Nephron progenitor cell (in vitro differentiated cells): ENCODE measurements around the gene TGM6.

Experiments
- DNase-seq: peaks from one replicate; pipeline ENCODE4 v3.0.0; 2021
- H3K27ac Mint-ChIP-seq: 2 replicates; pipeline ENCODE4 v1.8.0; 2021; ENCODE audit warnings: mild to moderate bottlenecking, moderate library complexity, mixed read lengths
- H3K27me3 Mint-ChIP-seq: 2 replicates; pipeline ENCODE4 v1.8.0; 2021; ENCODE audit warnings: mild to moderate bottlenecking, low read depth, mixed read lengths; ENCODE audit not compliant: poor library complexity
- H3K36me3 Mint-ChIP-seq: 2 replicates; pipeline ENCODE4 v1.8.0; 2021; ENCODE audit warnings: low read depth, mixed read lengths
- H3K4me1 Mint-ChIP-seq: 2 replicates; pipeline ENCODE4 v1.8.0; 2021; ENCODE audit warnings: mixed read lengths
- H3K4me3 Mint-ChIP-seq: 2 replicates; pipeline ENCODE4 v1.8.0; 2021; ENCODE audit warnings: mild to moderate bottlenecking, moderate library complexity, mixed read lengths
- H3K9me3 Mint-ChIP-seq: 2 replicates; pipeline ENCODE4 v1.8.0; 2021; ENCODE audit warnings: mild to moderate bottlenecking, moderate library complexity, mixed read lengths
- TF ChIP-seq, protein P1 (sequence below): fragments of 200-600 bp; sonication (generic); IDR thresholded peaks from 2 replicates; pipeline ENCODE4 v1.5.0; 2021; ENCODE audit warnings: antibody characterized with exemption

The TGM6 gene

DNA sequence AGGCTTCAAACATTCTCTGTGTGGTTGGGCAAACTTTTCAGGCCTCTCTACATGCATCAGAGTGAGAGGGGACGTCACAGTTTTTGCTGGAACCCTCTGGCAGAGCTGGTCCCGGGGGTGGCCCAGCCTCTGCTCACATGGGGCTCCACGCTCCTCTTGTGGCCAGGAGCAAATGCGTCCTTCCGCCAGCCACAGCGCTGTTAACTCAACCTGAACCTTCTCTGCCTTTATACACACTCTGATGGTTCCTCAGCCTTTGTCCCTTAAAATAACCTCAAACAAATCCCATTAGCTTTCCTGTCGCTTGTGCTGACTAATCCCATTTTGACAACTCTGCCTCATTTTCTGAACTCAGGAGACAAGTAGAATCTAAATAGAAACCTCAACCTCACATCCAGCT is 39.4 kb upstream of the TGM6 start:
- H3K4me1 Mint-ChIP-seq: peaks cover 13% of the 10 kb centered on the region
- no peak overlapping the region for H3K4me3 Mint-ChIP-seq
- H3K9me3 Mint-ChIP-seq: no peaks in the 10 kb centered on the region
- TF ChIP-seq, protein P1, sequence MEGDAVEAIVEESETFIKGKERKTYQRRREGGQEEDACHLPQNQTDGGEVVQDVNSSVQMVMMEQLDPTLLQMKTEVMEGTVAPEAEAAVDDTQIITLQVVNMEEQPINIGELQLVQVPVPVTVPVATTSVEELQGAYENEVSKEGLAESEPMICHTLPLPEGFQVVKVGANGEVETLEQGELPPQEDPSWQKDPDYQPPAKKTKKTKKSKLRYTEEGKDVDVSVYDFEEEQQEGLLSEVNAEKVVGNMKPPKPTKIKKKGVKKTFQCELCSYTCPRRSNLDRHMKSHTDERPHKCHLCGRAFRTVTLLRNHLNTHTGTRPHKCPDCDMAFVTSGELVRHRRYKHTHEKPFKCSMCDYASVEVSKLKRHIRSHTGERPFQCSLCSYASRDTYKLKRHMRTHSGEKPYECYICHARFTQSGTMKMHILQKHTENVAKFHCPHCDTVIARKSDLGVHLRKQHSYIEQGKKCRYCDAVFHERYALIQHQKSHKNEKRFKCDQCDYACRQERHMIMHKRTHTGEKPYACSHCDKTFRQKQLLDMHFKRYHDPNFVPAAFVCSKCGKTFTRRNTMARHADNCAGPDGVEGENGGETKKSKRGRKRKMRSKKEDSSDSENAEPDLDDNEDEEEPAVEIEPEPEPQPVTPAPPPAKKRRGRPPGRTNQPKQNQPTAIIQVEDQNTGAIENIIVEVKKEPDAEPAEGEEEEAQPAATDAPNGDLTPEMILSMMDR: no peak
- no peak for DNase-seq
- no peaks in the 10 kb centered on the region for H3K36me3 Mint-ChIP-seq
- peaks cover 4% of the 10 kb centered on the region for H3K27me3 Mint-ChIP-seq
- peak overlapping the region; percentile 11 for H3K27ac Mint-ChIP-seq

DNA sequence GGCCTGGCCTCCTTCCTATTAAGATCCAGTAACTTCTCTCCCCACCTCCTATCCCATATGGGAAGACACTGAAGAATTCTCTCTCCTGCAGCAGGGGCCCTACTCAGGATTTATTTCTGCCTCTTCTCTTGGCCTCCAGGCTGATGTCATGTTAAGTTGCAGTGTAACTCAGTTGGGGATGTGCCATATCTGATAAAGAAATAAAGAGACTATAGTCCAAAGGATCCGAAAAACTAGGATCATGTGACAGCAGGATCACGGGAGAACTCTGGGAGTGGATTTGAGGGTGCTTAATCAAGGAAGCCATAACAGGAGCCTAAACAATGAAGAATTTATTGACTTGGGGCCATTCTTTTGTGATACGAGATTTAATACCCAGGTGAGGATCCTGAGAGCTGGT is 38.5 kb upstream of the TGM6 start:
- no peak for DNase-seq
- peaks cover 13% of the 10 kb centered on the region for H3K4me1 Mint-ChIP-seq
- H3K27ac Mint-ChIP-seq: no peak overlapping the region
- H3K9me3 Mint-ChIP-seq: no peaks in the 10 kb centered on the region
- H3K27me3 Mint-ChIP-seq: peaks cover 4% of the 10 kb centered on the region
- H3K4me3 Mint-ChIP-seq: no peak overlapping the region
- H3K36me3 Mint-ChIP-seq: no peaks in the 10 kb centered on the region
- TF ChIP-seq, protein P1: no peak

DNA sequence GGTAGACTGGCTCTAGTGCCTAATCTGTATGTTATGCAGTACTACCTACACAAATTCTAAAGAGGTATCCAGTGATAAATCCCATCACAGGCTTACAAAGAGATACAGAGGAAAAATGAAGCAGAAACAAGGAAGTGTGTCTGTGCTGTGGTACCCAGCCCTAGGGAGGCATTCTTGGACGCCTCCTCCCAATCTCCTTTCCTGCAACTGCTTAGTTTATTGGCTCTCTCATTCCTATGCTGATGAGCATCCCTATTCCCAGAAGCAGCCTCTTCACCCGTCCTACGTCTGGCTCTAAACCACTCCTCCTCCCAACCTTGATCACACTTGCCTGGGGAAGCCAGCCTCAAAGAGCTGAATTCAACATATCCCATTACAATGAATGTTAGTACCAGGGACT is 34.5 kb upstream of the TGM6 start:
- Mint-ChIP-seq H3K4me1 (no peaks in the 10 kb centered on the region), H3K4me3 (no peak overlapping the region), H3K36me3 (no peaks in the 10 kb centered on the region), H3K27me3 (peaks cover 4% of the 10 kb centered on the region), H3K27ac (no peak overlapping the region), H3K9me3 (no peaks in the 10 kb centered on the region)
- TF ChIP-seq, protein P1: no peak
- DNase-seq: no peak

DNA sequence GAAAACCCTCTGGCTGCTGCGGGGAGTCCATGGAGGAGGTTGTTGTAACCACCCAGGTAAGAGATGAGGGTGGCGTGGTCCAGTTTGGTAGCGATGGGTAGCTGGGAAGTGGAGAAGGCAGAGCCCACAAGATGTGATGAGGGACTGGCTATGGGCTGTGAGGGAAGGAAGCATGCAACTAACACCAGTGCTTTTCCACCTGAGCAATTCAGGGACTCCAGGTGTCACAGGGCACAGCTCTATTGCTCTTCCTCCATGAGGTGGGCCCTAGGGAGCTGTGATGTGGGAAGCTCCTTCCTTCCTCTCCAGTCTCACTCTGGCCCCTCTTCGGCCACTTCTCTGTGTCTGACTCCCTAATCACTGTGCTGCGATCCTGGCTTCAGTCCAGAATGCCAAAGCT is 32.4 kb upstream of the TGM6 start:
- peaks cover 4% of the 10 kb centered on the region for H3K4me1 Mint-ChIP-seq
- peaks cover 4% of the 10 kb centered on the region for H3K9me3 Mint-ChIP-seq
- H3K27ac Mint-ChIP-seq: no peak overlapping the region
- TF ChIP-seq, protein P1: no peak
- H3K27me3 Mint-ChIP-seq: no peaks in the 10 kb centered on the region
- H3K36me3 Mint-ChIP-seq: no peaks in the 10 kb centered on the region
- H3K4me3 Mint-ChIP-seq: no peak overlapping the region
- DNase-seq: no peak

DNA sequence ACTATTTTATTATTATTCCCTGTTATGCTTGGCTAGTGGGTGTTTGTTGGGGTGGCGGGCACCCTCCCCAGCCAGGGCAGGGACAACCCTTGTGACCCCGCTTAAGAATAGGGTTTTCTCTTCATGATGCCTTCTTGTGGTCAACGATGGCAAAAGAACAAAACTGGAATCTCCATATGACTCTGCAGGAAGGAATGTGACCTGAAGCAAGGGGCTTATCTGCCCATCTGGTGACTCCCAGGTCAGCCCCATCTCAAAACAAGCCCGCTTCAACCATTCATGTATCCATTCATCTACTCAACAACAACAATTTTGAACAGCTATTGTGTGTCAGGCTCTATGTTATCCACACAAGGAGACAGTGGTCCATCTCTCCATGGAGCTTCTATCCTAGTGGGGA is 30.9 kb upstream of the TGM6 start:
- H3K4me1 Mint-ChIP-seq: peaks cover 5% of the 10 kb centered on the region
- H3K4me3 Mint-ChIP-seq: no peak overlapping the region
- TF ChIP-seq, protein P1: no peak
- no peaks in the 10 kb centered on the region for H3K36me3 Mint-ChIP-seq
- peaks cover 6% of the 10 kb centered on the region for H3K9me3 Mint-ChIP-seq
- H3K27ac Mint-ChIP-seq: no peak overlapping the region
- H3K27me3 Mint-ChIP-seq: no peaks in the 10 kb centered on the region
- no peak for DNase-seq

DNA sequence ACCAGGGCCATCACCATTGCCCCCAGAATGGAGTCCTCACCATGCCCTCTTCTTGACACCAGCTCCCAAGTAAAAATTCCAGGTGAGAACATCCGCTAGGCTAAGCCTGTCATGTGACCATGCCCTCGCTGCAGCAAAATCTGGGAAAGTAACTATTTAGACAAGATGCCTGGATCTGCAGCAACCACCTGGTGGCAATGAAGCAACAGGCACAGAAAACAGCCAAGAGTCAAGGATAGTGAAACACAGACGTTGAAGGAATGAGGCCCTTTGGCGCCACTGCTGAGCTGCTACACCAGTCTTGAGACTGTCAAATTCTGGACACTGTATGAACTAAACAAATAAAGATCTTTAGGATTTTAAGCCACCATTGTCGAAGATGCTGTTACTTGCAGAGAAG is 30.1 kb upstream of the TGM6 start:
- no peak for DNase-seq
- TF ChIP-seq, protein P1: no peak
- no peak overlapping the region for H3K4me3 Mint-ChIP-seq
- H3K36me3 Mint-ChIP-seq: no peaks in the 10 kb centered on the region
- peaks cover 6% of the 10 kb centered on the region for H3K9me3 Mint-ChIP-seq
- H3K27ac Mint-ChIP-seq: no peak overlapping the region
- peaks cover 5% of the 10 kb centered on the region for H3K4me1 Mint-ChIP-seq
- H3K27me3 Mint-ChIP-seq: peaks cover 4% of the 10 kb centered on the region
